Ishikawa (cell line): ENCODE measurements around the gene INSYN2B.

Experiments
- CEBPB ChIP-seq: IDR thresholded peaks from 2 replicates; pipeline ENCODE4 v1.6.1; 2012
- CREB1 ChIP-seq: IDR thresholded peaks from 2 replicates; pipeline ENCODE4 v1.6.1; 2012; ENCODE audit warnings: low read depth
- EGR1 ChIP-seq: IDR thresholded peaks from 2 replicates; pipeline ENCODE4 v1.6.1; 2012
- EP300 ChIP-seq: IDR thresholded peaks from 2 replicates; pipeline ENCODE4 v1.6.1; 2012; ENCODE audit warnings: borderline replicate concordance
- FOXM1 ChIP-seq: IDR thresholded peaks from 2 replicates; pipeline ENCODE4 v1.6.1; 2012; ENCODE audit warnings: low read depth, borderline replicate concordance
- MAX ChIP-seq: IDR thresholded peaks from 2 replicates; pipeline ENCODE4 v1.6.1; 2012
- NFIC ChIP-seq: IDR thresholded peaks from 2 replicates; pipeline ENCODE4 v1.6.1; 2012
- RAD21 ChIP-seq: IDR thresholded peaks from 2 replicates; pipeline ENCODE4 v1.6.1; 2012; ENCODE audit warnings: low read depth
- TAF1 ChIP-seq: IDR thresholded peaks from 2 replicates; pipeline ENCODE4 v1.6.1; 2012; ENCODE audit warnings: low read depth, mild to moderate bottlenecking
- TCF12 ChIP-seq: IDR thresholded peaks from 2 replicates; pipeline ENCODE4 v1.6.1; 2012; ENCODE audit warnings: low read depth
- TEAD4 ChIP-seq: IDR thresholded peaks from 2 replicates; pipeline ENCODE4 v1.6.1; 2012
- USF1 ChIP-seq: IDR thresholded peaks from 2 replicates; pipeline ENCODE4 v1.6.1; 2012
- YY1 ChIP-seq: IDR thresholded peaks from 2 replicates; pipeline ENCODE4 v1.6.1; 2012; ENCODE audit warnings: low read depth
- ZBTB7A ChIP-seq: IDR thresholded peaks from 2 replicates; pipeline ENCODE4 v1.6.1; 2012; ENCODE audit warnings: low read depth
- TF ChIP-seq, protein P1 (sequence below): IDR thresholded peaks from 2 replicates; pipeline ENCODE4 v1.6.1; 2012; ENCODE audit warnings: low read depth, mild to moderate bottlenecking

The INSYN2B gene

GRCh38 chr5:169850409-169850808 lies 129.9 kb downstream of the INSYN2B start:
- TF ChIP-seq EGR1 (no peak), EP300 (no peak), TAF1 (no peak), USF1 (no peak), FOXM1 (no peak), TEAD4 (no peak), RAD21 (no peak), YY1 (no peak), MAX (no peak), CREB1 (no peak), CEBPB (no peak), NFIC (no peak), ZBTB7A (no peak), TCF12 (no peak)
- TF ChIP-seq, protein P1, sequence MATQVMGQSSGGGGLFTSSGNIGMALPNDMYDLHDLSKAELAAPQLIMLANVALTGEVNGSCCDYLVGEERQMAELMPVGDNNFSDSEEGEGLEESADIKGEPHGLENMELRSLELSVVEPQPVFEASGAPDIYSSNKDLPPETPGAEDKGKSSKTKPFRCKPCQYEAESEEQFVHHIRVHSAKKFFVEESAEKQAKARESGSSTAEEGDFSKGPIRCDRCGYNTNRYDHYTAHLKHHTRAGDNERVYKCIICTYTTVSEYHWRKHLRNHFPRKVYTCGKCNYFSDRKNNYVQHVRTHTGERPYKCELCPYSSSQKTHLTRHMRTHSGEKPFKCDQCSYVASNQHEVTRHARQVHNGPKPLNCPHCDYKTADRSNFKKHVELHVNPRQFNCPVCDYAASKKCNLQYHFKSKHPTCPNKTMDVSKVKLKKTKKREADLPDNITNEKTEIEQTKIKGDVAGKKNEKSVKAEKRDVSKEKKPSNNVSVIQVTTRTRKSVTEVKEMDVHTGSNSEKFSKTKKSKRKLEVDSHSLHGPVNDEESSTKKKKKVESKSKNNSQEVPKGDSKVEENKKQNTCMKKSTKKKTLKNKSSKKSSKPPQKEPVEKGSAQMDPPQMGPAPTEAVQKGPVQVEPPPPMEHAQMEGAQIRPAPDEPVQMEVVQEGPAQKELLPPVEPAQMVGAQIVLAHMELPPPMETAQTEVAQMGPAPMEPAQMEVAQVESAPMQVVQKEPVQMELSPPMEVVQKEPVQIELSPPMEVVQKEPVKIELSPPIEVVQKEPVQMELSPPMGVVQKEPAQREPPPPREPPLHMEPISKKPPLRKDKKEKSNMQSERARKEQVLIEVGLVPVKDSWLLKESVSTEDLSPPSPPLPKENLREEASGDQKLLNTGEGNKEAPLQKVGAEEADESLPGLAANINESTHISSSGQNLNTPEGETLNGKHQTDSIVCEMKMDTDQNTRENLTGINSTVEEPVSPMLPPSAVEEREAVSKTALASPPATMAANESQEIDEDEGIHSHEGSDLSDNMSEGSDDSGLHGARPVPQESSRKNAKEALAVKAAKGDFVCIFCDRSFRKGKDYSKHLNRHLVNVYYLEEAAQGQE = no peak

GRCh38 chr5:169848792-169849191 lies 131.5 kb downstream of the INSYN2B start:
- TF ChIP-seq EP300 (no peak), USF1 (no peak), NFIC (no peak), YY1 (no peak), FOXM1 (no peak), RAD21 (no peak), ZBTB7A (no peak), TAF1 (no peak), CREB1 (no peak), EGR1 (no peak), CEBPB (no peak), MAX (no peak), TEAD4 (no peak), TCF12 (no peak)
- TF ChIP-seq, protein P1 = no peak

- no peak for TF ChIP-seq NFIC
Observed at GRCh38 chr5:169848271-169848670, 132.0 kb downstream of the INSYN2B start.

DNA sequence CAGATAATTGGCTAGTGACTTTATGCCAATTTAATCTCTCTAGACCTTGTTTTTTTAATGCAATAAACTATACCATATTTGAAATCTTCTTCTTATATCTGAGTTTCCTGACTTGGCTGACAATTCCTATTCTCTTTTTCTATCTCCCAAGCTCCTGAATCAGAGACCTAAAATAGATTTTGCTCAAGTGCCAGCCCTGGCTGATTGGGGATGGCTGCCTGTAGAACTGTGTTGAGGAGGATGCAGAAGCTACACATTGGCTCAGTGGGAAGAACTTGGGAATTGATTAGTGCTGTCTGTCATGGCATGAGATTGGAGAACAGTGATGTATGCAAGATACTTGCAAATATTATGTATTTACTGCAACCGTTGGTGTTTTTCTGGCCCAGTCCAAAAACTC lies 132.8 kb downstream of the INSYN2B start:
- TF ChIP-seq YY1 (no peak), TAF1 (no peak), EP300 (no peak), FOXM1 (no peak), EGR1 (no peak), USF1 (no peak), NFIC (no peak), TEAD4 (no peak), TCF12 (no peak), RAD21 (no peak)

DNA sequence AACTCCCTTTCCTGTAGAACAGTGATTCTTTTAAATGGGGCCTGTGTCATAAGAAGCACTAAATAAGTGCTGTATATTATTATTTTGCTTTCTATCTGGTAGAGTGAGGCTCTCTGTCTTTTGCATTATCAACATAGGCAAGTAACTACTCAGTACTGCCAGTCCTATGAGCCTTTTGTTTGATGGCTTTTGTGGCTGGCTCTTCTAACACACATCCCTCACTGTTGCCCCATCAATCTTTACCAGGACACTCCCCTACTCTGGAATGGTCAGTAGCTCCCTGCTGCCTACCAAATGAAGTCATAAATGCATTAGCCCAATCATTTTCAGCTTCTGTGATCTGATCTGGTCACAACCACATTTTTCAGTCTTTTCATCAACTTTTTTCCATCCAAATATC lies 137.6 kb downstream of the INSYN2B start:
- TF ChIP-seq USF1 (no peak), ZBTB7A (no peak), YY1 (no peak), CEBPB (no peak), TEAD4 (no peak), CREB1 (no peak), RAD21 (no peak), TCF12 (no peak), FOXM1 (no peak), MAX (no peak), TAF1 (no peak), EGR1 (no peak), NFIC (no peak), EP300 (no peak)
- TF ChIP-seq, protein P1 = no peak
